ENCODE data around the gene MAP2.

MAP2 gene

DNA sequence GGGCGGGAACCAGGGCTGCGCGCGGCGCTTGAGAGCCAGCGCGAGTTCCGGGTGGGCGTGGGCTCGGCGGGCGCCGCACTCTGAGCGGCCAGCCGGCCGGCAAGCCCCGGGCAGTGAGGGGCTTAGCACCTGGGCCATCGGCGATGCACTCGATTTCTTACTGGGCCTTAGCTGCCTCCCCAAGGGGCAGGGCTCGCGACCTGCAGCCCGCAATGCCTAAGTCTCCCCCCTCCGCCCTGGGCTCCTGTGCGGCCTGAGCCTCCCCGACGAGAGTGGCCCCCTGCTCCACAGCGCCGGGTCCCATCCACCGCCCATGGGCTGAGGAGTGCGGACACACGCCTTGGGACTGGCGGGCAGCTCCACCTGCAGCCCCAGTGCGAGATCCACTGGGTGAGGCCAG lies 36.5 kb upstream of the MAP2 start:
- H3K4me3 ChIP-seq (ENCODE audit: low read depth, low read length): no peak overlapping the region
- no peak for DNase-seq (ENCODE audit: low read depth)
- TF ChIP-seq, protein P1, sequence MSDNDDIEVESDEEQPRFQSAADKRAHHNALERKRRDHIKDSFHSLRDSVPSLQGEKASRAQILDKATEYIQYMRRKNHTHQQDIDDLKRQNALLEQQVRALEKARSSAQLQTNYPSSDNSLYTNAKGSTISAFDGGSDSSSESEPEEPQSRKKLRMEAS (IDR thresholded peaks at IDR 0.05; ENCODE audit: low read depth, low read length): no peak
- TF ChIP-seq POLR2A (IDR thresholded peaks at IDR 0.05; ENCODE audit: extremely low read depth, insufficient read length): no peak
- TF ChIP-seq, protein P2, sequence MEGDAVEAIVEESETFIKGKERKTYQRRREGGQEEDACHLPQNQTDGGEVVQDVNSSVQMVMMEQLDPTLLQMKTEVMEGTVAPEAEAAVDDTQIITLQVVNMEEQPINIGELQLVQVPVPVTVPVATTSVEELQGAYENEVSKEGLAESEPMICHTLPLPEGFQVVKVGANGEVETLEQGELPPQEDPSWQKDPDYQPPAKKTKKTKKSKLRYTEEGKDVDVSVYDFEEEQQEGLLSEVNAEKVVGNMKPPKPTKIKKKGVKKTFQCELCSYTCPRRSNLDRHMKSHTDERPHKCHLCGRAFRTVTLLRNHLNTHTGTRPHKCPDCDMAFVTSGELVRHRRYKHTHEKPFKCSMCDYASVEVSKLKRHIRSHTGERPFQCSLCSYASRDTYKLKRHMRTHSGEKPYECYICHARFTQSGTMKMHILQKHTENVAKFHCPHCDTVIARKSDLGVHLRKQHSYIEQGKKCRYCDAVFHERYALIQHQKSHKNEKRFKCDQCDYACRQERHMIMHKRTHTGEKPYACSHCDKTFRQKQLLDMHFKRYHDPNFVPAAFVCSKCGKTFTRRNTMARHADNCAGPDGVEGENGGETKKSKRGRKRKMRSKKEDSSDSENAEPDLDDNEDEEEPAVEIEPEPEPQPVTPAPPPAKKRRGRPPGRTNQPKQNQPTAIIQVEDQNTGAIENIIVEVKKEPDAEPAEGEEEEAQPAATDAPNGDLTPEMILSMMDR (IDR thresholded peaks at IDR 0.05; ENCODE audit: low read depth, low read length): no peak
- no peak for TF ChIP-seq MYC (IDR thresholded peaks at IDR 0.05; ENCODE audit: low read depth, low read length)

DNA sequence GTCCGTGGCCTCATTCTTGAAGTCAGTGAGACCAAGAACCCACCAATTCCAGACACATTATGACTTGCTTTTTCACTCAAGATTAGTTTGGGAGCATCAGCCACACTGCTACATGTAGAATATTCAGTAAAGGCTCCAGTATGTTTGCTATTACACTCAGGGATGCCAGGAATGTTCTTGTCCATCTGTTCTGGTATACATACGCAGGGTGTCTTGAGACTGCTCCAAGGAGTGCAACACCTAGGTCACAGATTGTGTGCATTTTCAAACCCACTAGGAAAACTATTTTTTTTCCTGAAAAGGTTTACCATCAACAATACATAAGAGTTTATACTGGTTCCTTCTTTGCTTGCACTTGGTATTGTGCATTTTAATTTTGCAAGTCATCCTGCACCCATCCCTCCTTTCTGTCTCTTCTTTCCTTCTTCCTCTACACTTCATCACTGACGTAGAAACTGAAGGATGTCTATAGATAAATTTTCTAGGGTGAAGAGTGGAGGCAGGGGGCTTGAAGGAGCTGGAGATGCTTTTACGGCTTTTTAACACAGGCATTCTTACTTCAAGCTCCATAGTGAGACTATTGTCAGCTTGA lies 35.3 kb upstream of the MAP2 start:
- DNase-seq (ENCODE audit: low read depth): no peak
- TF ChIP-seq, protein P1 (IDR thresholded peaks at IDR 0.05; ENCODE audit: low read depth, low read length): no peak
- TF ChIP-seq, protein P2 (IDR thresholded peaks at IDR 0.05; ENCODE audit: low read depth, low read length): no peak
- TF ChIP-seq MYC (IDR thresholded peaks at IDR 0.05; ENCODE audit: low read depth, low read length) (no peak), POLR2A (IDR thresholded peaks at IDR 0.05; ENCODE audit: extremely low read depth, insufficient read length) (no peak)
- H3K4me3 ChIP-seq (ENCODE audit: low read depth, low read length): no peak overlapping the region

DNA sequence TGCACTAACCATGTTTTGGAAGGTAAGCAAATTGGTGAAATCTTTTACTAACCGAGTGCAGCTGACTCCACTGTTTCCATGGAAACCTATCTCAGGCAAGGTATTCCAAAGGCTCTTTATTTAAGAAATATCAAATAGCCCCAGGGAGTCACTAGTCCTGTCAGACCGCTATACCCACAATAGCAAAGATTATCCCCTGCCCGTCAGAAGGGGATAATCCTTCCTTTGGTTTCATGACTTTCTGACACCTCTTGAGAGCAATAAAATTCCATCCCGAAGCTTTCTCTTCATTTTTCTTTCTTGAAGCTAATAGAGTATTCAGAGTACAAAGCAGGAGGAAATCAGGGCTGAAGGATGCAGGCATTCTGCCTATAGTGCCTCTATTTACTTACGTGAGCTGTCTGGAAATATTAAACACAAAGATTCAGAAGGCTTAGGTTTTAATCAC lies 34.7 kb upstream of the MAP2 start:
- DNase-seq (ENCODE audit: low read depth): no peak
- H3K4me3 ChIP-seq (ENCODE audit: low read depth, low read length): no peak overlapping the region
- TF ChIP-seq, protein P1 (IDR thresholded peaks at IDR 0.05; ENCODE audit: low read depth, low read length): no peak
- TF ChIP-seq POLR2A (IDR thresholded peaks at IDR 0.05; ENCODE audit: extremely low read depth, insufficient read length) (no peak), MYC (IDR thresholded peaks at IDR 0.05; ENCODE audit: low read depth, low read length) (no peak)
- TF ChIP-seq, protein P2 (IDR thresholded peaks at IDR 0.05; ENCODE audit: low read depth, low read length): no peak

DNA sequence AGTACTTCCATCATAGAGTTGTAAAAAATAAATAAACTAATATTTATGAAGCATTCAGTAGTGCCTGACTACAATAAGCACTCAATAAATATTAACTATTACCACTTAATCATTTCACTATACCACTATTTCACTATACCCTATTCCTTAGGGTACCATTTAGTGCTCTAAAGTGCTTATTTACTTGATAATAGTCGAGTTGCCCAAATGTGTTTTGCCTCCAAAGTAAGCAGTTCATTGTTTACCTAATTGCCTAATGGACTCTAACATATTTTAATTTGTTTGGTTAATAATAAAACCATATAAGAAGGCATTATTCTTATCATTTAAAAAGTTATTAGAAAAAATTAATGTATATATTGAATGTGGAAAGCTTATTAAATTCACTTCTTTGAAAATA lies 33.0 kb upstream of the MAP2 start:
- H3K4me3 ChIP-seq (ENCODE audit: low read depth, low read length): no peak overlapping the region
- DNase-seq (ENCODE audit: low read depth): no peak
- TF ChIP-seq POLR2A (IDR thresholded peaks at IDR 0.05; ENCODE audit: extremely low read depth, insufficient read length) (no peak), MYC (IDR thresholded peaks at IDR 0.05; ENCODE audit: low read depth, low read length) (no peak)
- TF ChIP-seq, protein P2 (IDR thresholded peaks at IDR 0.05; ENCODE audit: low read depth, low read length): no peak
- TF ChIP-seq, protein P1 (IDR thresholded peaks at IDR 0.05; ENCODE audit: low read depth, low read length): no peak

DNA sequence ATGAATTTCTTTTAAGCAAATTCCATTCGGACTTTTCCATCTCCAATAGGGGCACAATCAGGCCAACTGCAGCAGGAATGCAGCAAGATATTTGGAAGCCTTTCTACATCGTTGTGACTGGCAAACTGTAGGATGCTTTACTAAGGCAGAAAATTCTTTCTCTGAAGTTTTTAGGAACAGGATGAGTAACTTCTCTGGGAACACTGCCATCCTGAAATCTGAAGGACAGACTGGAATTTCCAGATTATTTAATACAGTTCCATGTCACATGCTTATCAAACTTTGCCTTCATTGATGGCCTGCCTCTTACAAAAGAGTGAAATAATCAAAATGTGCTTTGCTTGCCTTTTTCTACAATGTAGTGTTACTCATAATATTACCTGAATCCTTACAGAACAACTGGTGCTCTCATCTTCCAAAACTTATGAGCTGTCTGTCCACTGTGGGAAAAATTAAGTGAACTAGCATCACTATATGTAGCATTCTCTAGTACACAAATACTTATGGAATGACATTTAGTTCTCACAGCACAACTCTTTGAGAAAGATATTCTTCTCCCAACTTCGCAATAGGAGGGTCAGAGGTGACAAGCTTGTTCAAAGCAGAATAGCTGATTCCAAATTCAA lies 32.0 kb upstream of the MAP2 start:
- no peak overlapping the region for H3K4me3 ChIP-seq (ENCODE audit: low read depth, low read length)
- no peak for DNase-seq (ENCODE audit: low read depth)
- no peak for TF ChIP-seq MYC (IDR thresholded peaks at IDR 0.05; ENCODE audit: low read depth, low read length)
- TF ChIP-seq POLR2A (IDR thresholded peaks at IDR 0.05; ENCODE audit: extremely low read depth, insufficient read length): no peak
- TF ChIP-seq, protein P2 (IDR thresholded peaks at IDR 0.05; ENCODE audit: low read depth, low read length): no peak
- TF ChIP-seq, protein P1 (IDR thresholded peaks at IDR 0.05; ENCODE audit: low read depth, low read length): no peak
